Ascending aorta (tissue), 2 donors: Measurements from ENCODE around the gene ZNF467. TPM values are rescaled to one million over a fixed set of nuclear protein-coding genes. Genes with fewer than 3 reads are reported as not detected.

ENCODE experiments used
- DNase-seq, 2 donors: peaks; one replicate each; pipeline ENCODE4 v3.0.0-alpha.2; 2019; ENCODE audit warnings: low spot score in 2 of 2
- H3K27ac ChIP-seq, 2 donors: fragments of 200-600 bp; sonication (generic); one replicate each; pipeline ENCODE4 v1.5.1; 2016 to 2017; ENCODE audit warnings: mild to moderate bottlenecking in 1 of 2
- H3K27me3 ChIP-seq: fragments of 200-600 bp; sonication (generic); one replicate; pipeline ENCODE4 v1.5.1; 2017
- H3K36me3 ChIP-seq, 2 donors: fragments of 200-600 bp; sonication (generic); one replicate each; pipeline ENCODE4 v1.5.1; 2016
- H3K4me1 ChIP-seq, 2 donors: fragments of 200-600 bp; sonication (generic); one replicate each; pipeline ENCODE4 v1.5.1; 2016 to 2017; ENCODE audit warnings: mild to moderate bottlenecking in 1 of 2
- H3K4me3 ChIP-seq, 2 donors: fragments of 200-600 bp; sonication (generic); one replicate each; pipeline ENCODE4 v1.5.1; 2016 to 2017; ENCODE audit warnings: mild to moderate bottlenecking in 1 of 2
- H3K9me3 ChIP-seq, 2 donors: fragments of 200-600 bp; sonication (generic); one replicate each; pipeline ENCODE4 v1.5.1; 2016
- intact Hi-C: fragments of 100-400 bp; cut with DNase I; formaldehyde crosslinking; loops from one replicate; pipeline ENCODE4 v1.15.1; 2023
- total RNA-seq: library from RNA; depleted of rRNA; stranded (reverse); fragments of >200 nt; gene quantifications from one replicate; pipeline ENCODE4 v1.1.0, GENCODE V29; 2016
- TF ChIP-seq, protein P1 (sequence below), 3 experiments: fragments of 200-600 bp in 2 of 3; fragments of 450-650 bp in 1 of 3; sonication (generic) in 2 of 3; IDR thresholded peaks; one replicate each; pipeline ENCODE4 v1.5.1; 2016 to 2019; ENCODE audit warnings: antibody characterized with exemption in 3 of 3, mild to moderate bottlenecking in 1 of 3, moderate library complexity in 1 of 3

ZNF467 gene
- total RNA-seq: 42.3 TPM

DNA sequence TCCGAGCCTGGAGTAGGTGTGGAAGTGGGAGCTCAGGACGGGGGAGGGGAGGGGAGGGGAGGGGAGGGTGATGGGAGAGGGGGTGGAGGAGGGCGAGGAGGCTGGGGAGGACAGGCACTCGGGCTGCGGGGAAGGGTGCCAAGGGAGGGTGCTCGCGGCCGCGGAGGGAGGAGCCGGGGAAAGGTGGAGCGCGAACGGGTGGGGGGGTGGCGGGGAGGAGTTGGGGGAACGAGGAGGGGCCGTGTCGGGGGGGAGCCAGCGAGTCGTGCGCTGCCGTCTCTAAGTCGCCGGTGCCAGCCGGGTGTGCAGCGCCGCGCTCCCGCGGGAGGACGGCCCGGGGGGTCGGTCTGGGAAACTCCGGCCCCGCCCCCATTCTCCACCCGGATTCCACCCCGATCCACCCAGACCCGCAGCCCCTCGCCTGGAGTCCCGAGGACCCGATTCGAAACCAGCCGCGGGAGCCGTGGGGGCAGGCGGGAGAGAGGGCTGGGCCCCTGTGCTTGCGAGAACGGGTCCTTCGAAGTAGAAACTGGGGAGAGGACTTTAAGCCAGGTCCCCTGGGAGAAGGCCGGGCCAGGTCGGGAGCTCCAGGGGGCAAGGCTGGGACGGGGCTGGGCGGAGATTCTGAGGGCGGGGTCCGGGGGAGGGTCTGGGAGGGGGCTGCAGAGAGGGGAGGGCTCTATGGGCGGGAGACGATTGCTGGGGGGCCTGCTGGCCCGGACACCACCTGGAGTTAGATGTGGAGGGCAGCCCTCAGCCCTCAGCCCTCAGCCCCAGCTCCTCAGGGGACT lies at the start of gene ZNF467:
Gene ZNF467 (minus strand): TSS at position 143 of the 791 bp plus-strand sequence. CDS start 2,556 bp downstream, outside the sequence.
- Histone ChIP-seq H3K27me3 (no peaks in the 10 kb centered on the region), H3K36me3 (no peaks in the 10 kb centered on the region), H3K4me1 (peaks cover 5 to 10% of the 10 kb centered on the region in 2 donors), H3K9me3 (no peaks in the 10 kb centered on the region), H3K27ac (no peak within 1 kb of the TSS), H3K4me3 (peak within 1 kb of the TSS; percentile 83 to 87)
- DNase-seq: peak in 1 of 2 donors; percentile 74
- TF ChIP-seq, protein P1, sequence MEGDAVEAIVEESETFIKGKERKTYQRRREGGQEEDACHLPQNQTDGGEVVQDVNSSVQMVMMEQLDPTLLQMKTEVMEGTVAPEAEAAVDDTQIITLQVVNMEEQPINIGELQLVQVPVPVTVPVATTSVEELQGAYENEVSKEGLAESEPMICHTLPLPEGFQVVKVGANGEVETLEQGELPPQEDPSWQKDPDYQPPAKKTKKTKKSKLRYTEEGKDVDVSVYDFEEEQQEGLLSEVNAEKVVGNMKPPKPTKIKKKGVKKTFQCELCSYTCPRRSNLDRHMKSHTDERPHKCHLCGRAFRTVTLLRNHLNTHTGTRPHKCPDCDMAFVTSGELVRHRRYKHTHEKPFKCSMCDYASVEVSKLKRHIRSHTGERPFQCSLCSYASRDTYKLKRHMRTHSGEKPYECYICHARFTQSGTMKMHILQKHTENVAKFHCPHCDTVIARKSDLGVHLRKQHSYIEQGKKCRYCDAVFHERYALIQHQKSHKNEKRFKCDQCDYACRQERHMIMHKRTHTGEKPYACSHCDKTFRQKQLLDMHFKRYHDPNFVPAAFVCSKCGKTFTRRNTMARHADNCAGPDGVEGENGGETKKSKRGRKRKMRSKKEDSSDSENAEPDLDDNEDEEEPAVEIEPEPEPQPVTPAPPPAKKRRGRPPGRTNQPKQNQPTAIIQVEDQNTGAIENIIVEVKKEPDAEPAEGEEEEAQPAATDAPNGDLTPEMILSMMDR (IDR thresholded peaks at IDR 0.05): no peak
- intact Hi-C loops: loop anchor here (5.0 kb wide), 2 partner anchors 634 to 891 kb away; partner anchors contain the start of gene EZH2

- Histone ChIP-seq H3K4me3 (no peak overlapping the region), H3K27me3 (no peaks in the 10 kb centered on the region), H3K9me3 (no peaks in the 10 kb centered on the region), H3K27ac (no peak overlapping the region), H3K36me3 (no peaks in the 10 kb centered on the region), H3K4me1 (no peaks in the 10 kb centered on the region)
- no peak for DNase-seq
- intact Hi-C loops: no loop called here
- TF ChIP-seq, protein P1 (IDR thresholded peaks at IDR 0.05): no peak
Measured at GRCh38 chr7:149822353-149822943, 49.1 kb upstream of the ZNF467 start.

DNA sequence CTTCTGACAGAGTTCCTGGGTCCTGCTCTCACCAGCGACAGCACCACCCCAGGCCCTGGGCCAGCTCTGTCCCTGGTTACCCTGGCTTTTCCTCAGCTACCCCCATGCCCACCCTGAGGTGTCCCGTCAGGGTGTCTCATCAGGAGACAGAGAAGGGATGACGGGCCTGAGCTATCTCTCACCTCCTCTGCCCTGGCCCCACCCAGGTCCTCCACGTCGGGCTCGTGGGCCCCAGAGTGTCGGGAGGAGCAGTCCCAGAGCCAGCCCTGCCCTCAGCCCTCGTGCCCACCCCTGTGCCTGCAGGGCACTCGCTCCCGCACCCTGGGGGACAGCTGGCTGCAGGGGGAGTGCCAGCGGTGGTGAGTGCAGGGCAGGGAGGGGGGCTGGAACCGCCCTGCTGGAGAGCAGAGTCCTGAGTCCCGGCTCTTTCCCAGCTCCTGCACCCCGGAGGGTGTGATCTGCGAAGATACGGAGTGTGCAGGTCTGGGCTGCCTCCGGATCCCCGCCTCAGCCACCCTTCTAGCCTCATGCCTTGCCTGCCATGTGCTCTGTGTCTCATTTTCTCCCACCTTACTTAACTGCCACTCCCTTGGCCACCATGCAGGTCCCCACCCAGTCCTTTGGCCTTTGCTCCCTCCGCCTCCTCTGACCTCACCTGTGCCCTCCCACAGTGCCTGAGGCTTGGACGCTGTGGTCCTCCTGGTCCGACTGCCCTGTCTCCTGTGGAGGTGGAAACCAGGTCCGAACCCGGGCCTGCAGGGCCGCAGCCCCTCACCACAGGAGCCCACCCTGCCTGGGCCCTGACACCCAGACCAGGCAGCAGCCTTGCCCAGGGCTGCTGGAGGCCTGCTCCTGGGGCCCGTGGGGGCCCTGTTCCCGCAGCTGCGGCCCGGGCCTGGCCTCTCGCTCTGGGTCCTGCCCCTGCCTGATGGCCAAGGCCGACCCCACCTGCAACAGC lies 48.1 kb upstream of the ZNF467 start:
- intact Hi-C loops: no loop called here

GRCh38 chr7:149820622-149821190 lies 47.3 kb upstream of the ZNF467 start:
- TF ChIP-seq, protein P1 (IDR thresholded peaks at IDR 0.05): no peak
- Histone ChIP-seq H3K4me3 (no peak overlapping the region), H3K36me3 (no peaks in the 10 kb centered on the region), H3K4me1 (no peaks in the 10 kb centered on the region), H3K9me3 (no peaks in the 10 kb centered on the region), H3K27me3 (no peaks in the 10 kb centered on the region), H3K27ac (no peak overlapping the region)
- DNase-seq: no peak
- intact Hi-C loops: no loop called here

More for the DNA sequence above, 48.1 kb upstream of the ZNF467 start:
- no peak overlapping the region for H3K4me3 ChIP-seq
- no peaks in the 10 kb centered on the region for H3K36me3 ChIP-seq
- no peak overlapping the region for H3K27ac ChIP-seq
- no peak for DNase-seq
- H3K27me3 ChIP-seq: no peaks in the 10 kb centered on the region
- H3K4me1 ChIP-seq: no peaks in the 10 kb centered on the region
- H3K9me3 ChIP-seq: no peaks in the 10 kb centered on the region
- TF ChIP-seq, protein P1 (IDR thresholded peaks at IDR 0.05): no peak

DNA sequence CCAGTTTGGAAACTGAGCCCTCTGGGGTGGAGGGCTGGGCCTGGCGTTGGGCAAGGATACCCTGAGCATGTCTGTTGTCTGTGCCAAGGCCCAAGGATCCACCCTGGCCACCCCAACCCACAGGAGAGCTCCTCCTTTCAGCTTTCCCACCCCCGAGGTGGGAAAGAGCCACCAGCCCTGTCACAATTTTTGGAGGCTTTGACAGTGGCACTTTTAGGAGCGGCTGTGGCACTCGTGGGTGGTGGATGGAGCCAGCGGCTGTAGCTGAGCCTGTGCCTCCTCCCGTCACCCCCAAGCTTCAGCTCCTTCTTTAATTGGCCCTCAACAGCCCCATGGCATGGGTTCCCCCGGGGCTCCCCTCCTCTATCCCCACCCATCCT lies 46.6 kb upstream of the ZNF467 start:
- Histone ChIP-seq H3K36me3 (no peaks in the 10 kb centered on the region), H3K9me3 (no peaks in the 10 kb centered on the region), H3K27ac (no peak overlapping the region), H3K27me3 (no peaks in the 10 kb centered on the region), H3K4me3 (no peak overlapping the region), H3K4me1 (no peaks in the 10 kb centered on the region)
- TF ChIP-seq, protein P1 (IDR thresholded peaks at IDR 0.05): no peak
- intact Hi-C loops: no loop called here
- no peak for DNase-seq
